GM13976 (cell line): ENCODE measurements around the gene NUDT8.

Experiments used
- DNase-seq: peaks from one replicate; pipeline ENCODE4 v3.0.0; 2012; ENCODE audit warnings: low spot score
- in situ Hi-C: fragments of 300-500 bp; cut with MboI; formaldehyde crosslinking; loops from one replicate; pipeline ENCODE4 v1.12.0; 2022; ENCODE audit warnings: low sequenced_read_pairs, mixed read lengths, inconsistent platforms; ENCODE audit not compliant: unreplicated experiment
- TF ChIP-seq, protein P1 (sequence below): IDR thresholded peaks from 2 replicates; pipeline ENCODE4 v1.5.1; 2012; ENCODE audit warnings: borderline replicate concordance, mild to moderate bottlenecking; ENCODE audit not compliant: insufficient read depth; ENCODE audit errors: extremely low read depth, missing control alignments, control extremely low read depth

NUDT8 gene

DNA sequence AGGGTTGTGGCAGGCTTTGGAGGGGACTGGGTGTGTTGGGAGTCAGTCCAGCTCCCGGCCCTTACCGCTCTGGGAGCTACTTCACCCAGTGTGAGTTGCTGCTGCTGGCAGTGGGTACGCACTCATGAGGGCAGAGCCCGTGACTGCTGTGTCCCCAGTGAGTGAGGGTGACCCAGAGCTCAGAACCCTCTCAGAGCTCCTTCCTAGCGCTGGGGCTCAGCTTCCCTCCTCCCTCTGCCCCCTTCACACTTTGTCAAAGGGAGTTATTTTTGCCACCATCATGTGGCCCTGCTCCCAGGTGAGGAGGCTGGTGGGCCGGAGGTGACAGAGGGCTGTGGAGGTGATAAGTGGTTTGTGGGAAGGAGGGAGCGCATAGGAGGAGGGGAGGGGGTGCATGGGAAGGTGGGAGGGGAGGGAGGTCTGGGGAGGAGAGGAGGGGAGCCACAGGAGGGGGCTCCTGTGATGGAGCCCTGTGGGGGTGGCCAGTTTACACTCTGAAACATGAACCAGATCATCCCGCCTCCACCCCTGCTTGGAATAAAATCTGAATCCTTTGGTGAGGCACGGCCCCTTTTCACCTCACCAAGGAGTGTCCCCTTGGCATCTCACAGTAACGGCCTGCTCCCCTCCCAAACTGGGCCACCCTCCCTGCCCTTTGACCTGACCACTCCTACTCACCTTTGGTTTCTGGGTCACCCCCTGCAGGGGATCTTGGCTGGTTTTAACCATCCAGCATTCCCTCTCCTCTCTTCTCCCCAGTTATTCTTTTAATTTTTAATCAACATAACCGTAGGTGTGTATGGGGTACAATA, 13.1 kb downstream of the NUDT8 start:
- TF ChIP-seq, protein P1, sequence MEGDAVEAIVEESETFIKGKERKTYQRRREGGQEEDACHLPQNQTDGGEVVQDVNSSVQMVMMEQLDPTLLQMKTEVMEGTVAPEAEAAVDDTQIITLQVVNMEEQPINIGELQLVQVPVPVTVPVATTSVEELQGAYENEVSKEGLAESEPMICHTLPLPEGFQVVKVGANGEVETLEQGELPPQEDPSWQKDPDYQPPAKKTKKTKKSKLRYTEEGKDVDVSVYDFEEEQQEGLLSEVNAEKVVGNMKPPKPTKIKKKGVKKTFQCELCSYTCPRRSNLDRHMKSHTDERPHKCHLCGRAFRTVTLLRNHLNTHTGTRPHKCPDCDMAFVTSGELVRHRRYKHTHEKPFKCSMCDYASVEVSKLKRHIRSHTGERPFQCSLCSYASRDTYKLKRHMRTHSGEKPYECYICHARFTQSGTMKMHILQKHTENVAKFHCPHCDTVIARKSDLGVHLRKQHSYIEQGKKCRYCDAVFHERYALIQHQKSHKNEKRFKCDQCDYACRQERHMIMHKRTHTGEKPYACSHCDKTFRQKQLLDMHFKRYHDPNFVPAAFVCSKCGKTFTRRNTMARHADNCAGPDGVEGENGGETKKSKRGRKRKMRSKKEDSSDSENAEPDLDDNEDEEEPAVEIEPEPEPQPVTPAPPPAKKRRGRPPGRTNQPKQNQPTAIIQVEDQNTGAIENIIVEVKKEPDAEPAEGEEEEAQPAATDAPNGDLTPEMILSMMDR: no peak
- in situ Hi-C loops: no loop called here
- DNase-seq: no peak

DNA sequence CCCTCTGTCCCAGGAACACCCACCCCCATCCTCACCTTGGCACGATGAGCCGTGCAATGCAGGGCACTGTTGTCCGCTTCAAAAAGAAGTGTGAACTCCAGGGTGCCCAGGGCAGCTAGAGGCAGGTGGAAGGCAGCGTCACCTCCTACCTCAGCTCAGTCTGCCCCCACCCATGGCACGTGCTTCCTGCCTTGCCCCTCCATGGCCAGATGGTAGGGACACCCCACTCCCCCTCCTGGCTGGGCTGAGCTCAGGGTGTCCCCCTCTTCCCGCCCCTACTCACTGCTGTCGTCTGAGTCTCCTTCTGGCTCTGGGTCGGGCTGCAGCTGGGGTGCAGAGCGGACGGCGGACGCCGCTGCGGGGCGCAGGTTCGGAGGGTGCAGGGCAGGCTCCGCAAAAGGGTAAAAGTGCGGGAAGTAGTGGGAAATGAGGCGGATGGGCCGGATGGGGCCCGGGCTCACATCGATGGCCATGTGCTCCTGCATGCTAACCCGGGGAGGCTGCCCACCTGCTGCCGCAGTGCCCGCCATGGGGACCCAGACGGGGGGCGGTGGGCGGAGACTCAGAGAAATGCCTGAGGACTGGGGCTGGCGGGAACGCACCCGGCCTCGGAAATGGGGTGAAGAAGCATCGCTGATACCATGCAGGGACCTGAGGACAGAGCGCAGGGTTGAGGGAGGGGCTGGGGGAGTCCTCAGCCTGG, 13.9 kb downstream of the NUDT8 start:
- DNase-seq: no peak
- TF ChIP-seq, protein P1: no peak
- in situ Hi-C loops: no loop called here

DNA sequence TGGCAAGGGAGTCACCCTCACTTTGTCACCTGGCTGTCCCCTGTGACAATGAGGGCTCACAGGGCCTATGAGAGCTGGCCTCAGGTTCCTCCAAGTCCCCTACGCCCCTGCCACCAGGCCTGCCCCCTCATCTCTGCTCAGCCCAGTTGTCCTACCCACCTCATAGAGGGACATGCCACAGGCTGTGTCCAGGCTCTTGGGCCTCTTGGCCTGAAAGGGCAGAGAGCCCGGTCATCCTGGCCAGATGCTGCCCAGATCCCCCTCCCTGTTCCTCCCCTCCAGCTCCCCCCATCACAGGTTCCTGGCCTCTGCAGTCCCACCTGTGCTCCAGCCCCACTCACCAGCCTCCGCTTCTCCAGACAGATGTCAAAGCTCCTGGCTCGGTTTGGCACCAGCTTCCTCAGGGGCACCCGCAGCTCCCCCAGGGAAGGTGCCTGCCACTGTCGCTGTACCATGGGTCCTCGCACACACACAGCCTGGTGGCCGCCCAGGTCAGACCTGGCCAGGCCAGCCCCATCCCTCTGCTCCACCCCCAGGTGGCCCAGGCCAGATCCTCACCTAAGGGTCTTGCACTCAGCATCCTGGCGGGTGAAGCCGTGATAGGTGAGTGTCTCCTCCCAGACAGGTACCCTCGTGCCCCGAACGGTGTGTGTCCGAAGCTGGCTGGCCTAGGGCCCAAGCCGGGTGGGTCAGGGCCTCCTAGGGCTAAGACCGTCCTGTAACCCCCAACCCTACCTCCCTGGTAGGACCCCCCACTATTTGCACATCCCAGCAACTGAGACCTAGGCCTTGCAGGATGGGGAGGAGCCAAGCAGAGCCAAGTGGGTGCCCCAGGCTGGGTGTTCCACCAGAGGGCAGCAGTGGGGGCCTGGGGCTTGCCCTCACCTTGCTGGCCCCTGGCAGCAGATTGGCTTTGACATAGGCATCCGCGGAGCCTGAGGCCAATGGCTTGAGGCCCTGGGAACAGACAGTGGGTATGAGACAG, 14.7 kb downstream of the NUDT8 start:
- DNase-seq: peak; percentile 72
- in situ Hi-C loops: no loop called here
- TF ChIP-seq, protein P1: peak; percentile 52

DNA sequence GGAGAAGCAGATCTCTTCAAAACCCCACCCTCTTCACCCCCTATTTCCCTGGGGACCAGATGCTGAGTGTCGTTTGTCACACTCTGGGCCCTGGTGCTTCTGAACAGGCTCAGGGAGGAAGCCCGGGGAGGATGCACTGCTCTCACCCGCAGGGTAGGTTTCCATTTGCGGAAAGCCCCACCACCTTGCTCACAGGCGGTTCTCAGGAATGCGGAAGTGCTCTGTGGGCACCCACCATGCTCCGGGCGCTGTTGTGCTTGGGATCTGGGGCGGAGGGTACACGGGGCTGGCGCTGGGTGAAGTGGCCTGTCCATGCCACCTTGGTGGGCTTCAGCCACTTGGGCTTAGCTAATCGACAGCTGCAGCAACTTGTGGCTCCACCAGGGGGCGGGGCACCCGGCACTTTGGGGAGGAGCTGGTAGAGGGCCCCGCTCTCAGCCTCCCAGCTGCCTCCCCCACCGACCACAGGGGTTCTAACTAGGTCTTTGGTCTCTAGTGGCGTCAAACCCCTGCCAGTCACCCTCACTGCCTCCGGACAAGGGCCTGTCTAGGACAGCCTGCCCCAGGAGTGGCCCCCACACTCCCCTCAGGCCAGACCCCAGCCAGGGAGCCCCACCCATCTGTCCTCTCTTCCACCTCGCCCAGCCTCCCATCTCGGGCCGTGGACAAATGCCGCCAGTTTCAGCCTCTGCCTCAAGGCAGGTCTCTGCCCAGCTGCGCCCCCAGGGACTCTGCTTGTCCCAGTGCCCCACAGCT, 15.6 kb downstream of the NUDT8 start:
- DNase-seq: peak; percentile 89
- TF ChIP-seq, protein P1: peak; percentile 38
- in situ Hi-C loops: no loop called here

DNA sequence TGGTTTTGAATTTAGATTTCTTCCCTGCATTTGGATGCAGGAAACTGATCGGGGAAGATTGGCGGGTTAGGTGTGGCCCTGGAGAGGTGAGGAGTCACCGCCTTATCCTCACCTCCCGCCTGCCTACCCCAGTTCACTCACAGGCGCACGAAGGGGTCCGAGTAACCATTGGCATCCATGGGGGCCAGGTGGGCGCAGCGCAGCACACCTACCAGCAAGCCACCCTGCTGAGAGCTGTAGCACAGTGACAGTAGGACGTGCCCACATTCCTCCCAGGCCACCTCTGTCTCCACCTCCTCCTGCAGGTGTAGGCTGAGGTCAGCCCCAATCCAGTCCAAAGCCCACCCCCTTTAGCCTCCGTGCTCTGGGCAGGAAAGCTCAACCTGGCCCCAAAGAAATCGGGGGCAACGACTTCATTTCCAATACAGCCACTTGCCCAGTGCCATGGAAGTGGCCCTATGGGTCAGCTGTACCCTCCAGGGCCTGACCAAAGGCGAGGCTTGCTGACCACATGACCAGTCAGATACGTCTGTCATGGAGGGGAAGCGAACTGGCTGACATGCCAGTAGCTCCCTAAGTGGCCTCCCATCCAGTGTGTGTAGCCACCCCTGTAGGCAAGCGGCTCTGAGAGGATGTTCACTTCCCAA, 16.3 kb downstream of the NUDT8 start:
- no peak for DNase-seq
- in situ Hi-C loops: no loop called here
- TF ChIP-seq, protein P1: no peak
